NCI-H2227 (cell line): ENCODE results near the gene ZNF799.
"Not testable (repeated sequence)": the region's sequence is repeated elsewhere in the genome, so short reads cannot be mapped to it uniquely, and the experiment has no call there.

Source experiments
- DNase-seq: peaks from one replicate; lab custom pipeline; 2025; ENCODE audit not compliant: unreplicated experiment; lab: John Stamatoyannopoulos, UW

The ZNF799 gene

DNA sequence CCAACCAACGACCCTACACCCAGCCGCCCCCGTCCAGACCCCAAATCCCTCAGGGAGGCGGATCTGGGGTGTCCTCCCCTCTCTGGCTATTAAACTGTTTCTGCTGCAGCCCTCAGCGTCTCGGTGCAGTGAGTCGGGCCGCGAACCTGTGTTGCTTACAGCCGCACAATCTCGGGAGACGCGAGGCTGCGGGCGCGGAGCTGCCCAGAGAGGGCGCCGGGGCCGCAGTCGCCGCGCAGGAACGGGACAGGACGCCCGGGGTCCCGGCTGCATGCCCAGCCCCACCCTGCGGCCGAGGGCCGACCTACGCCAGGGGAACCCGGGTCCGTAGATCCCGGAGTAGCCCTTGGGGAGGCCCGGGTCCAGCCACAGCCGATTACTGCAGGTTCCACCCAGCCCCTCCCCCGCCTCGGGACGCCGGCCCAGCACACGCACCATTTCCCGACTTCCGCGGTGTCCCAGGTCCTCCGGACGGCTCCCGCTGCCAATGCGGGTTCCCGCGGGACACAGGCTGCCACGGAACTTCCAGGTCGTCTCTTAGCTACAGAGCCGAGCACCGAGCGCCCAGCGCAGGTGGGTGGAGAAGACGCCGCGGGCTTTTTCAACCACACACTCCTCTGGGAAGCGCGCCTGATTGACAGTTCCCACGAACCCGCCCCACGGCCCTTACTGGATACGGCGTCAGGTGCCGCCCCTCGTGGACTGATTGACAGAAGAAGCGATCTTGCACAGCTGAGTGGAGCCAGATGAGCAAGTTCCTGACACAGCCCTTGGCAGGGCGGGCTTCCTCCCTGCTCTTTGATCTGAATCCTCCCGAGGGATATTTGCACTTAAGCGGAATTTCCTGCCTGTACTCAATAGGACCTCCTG lies at the start of gene ZNF799:
ZNF799 (minus strand) TSS at position 639 of the 870 bp plus-strand sequence; CDS start at position 438, 201 bp downstream.
- peak; percentile 92 for DNase-seq

DNA sequence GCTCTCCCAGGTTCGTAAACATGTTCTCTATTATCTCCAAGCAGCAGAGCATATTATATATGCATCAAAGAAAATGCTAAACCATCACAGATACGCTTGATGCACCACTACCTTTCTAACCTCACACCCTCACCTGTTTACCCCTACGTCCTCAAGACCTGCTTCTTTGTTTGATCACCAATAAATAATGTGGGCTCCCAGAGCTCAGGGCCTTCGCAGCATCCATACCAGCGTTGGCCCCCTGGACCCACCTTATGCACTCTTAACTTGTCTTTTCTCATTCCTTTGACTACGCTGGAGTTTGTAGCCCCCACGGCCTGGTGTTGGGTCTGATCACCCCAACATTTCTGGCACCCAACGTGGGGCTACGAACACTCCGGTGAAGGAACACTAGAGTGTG lies 49.8 kb upstream of the ZNF799 start:
- DNase-seq, result no peak

DNA sequence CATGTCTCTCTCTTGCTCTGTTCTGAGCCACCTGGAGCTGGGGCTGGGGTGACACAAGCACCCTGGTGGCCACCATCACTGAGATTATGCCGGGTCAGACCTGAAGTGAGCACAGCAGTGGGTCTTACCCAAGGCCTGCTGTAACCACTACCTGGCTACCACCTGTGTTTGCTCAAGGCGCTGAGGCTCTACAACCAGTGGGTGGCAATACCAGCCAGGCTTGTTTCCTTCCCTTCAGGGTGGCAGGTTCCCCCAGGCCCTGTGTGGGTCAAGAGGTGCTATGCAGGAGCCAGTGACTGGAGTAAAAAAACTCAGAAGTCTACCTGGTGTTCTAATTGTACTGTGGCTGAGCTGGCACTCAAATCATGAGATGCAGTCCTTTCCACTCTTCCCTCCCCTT lies 47.7 kb upstream of the ZNF799 start:
- DNase-seq, result no peak

DNA sequence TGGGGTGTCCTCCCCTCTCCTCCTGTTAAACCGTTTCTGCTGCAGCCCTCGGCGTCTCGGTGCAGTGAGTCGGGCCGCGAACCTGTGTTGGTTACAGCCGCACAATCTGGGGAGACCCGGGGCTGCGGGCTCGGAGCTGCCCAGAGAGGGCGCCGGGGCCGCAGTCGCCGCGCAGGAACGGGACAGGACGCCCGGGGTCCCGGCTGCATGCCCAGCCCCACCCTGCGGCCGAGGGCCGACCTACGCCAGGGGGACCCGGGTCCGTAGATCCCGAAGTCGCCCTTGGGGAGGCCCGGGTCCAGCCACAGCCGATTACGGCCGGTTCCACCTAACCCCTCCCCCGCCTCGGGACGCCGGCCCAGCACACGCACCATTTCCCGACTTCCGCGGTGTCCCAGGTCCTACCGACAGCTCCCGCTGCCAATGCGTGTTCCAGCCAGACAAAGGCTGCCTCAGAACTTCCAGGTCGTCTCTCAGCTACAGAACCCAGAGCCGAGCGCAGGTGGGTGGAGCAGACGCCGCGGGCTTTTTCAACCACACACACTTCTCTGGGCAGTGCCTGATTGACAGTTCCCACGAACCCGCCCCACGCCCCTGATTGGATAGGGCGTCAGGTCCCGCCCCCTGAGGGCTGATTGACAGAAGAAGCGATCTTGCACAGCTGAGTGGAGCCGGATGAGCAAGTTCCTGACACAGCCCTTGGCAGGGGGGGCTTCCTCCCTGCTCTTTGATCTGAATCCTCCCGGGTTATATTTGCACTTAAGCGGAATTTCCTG lies 39.7 kb upstream of the ZNF799 start, which contains the start of gene ZNF443:
ZNF443 (minus strand) TSS at position 481 of the 776 bp plus-strand sequence; CDS start at position 374, 107 bp downstream.
- DNase-seq, result peak; percentile 96

DNA sequence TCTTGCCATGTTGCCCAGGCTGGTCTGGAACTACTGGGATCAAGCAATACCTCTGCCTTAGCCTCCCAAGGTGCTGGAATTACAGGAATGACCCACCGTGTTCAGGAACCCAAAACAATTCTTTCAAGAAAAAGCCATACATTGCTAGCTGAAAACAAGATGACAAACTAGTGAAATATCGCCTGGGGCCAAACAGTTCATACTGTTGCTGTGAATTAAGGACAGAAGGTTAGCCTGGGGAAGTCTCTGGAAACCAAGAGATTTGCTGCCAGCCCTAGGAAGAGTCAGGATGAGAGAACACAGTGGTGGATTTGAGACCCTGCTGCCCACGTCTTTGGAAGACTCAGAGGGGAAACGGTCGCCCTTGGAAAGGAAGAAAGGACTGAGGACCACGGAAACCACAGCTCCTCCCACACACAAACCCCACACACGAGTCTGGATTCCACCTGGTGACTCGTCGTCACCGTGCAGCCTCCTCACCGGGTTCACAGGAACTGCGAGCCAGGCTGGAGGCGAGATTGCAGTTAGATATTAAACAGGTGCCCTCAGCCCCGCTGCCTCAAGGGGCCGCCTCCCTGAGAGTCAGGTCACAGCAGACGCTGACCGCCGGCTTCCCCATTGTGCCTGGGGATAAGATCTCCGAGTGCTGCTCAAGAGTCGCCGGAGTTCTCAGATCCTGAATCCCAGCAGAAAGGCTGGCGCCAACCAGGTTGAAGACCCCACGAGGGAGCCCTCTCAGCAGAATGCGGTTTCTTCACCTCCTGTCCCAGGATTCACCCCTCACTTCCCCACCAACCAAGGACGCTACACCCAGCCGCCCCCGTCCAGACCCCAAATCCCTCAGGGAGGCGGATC lies 38.8 kb upstream of the ZNF799 start:
- DNase-seq, result peak; percentile 6

DNA sequence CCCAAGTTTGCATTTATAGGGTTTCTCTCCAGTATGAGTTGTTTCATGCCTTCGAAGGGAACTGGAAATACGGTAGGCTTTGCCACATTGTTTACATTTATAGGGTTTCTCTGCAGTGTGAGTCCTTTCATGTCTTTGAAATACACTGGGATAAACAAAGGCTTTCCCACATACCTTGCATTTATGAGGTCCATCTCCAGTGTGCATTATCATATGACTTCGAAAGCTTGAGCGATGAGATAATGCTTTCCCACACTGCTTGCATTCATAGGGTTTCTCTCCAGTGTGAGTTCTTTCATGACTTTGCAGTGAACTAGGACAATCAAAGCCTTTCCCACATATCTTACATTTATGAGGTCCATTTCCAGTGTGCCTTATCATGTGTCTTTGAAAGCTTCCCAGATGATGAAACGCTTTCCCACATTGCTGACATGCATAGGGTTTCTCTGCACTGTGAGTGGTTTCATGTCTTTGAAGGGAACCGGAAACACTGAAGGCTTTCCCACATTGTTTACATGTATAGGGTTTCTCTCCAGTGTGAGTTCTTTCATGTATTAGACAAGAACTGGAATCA lies 29.7 kb upstream of the ZNF799 start:
- DNase-seq, result not testable (repeated sequence)

DNA sequence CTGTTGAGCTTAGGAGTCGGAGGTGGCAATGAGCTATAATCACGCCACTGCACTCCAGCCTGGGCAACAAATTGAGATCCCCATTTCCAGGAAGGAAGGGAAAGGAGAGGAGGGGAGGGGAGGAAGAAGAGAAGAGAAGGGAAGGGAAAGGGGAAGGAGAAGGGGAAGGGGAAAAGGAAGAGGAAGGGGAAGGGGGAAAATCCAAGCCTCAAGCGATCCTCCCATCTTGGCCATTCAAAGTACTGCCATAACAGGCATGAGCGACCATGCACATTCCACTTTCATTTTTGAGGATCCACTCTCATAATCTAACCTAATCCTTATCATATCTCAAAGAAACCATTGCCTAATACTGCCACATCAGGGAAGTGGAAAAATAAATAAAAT lies 24.8 kb upstream of the ZNF799 start:
- DNase-seq, result no peak

DNA sequence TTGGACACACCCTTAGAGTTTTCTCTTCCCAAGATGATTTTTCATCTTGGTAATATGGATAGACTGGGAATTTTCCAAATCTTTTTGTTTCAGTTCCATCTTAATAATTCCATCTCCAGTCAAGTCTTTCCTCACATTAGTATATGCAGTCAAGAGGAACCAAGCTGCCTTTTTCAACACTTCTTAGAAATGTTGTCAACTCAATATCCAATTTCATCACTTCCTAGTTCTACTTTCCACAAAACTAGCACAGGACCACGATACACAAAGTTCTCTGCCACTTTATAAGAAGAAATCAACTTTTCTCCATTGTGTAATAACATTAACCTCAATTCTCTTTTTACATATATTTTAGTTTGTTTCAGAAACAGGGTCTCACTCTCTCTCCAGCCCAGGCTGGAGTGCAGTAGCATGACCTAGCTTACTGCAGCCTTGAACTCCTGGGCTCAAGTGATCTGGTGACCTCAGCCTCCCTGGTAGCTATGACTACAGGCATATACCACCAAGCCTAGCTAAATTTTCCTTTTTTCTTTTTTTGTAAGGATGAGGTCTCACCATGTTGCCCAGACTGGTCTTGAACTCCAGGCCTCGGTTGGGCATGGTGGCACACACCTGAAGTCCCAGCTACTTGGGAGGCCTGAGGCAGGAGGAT lies 24.3 kb upstream of the ZNF799 start:
- DNase-seq, result no peak

DNA sequence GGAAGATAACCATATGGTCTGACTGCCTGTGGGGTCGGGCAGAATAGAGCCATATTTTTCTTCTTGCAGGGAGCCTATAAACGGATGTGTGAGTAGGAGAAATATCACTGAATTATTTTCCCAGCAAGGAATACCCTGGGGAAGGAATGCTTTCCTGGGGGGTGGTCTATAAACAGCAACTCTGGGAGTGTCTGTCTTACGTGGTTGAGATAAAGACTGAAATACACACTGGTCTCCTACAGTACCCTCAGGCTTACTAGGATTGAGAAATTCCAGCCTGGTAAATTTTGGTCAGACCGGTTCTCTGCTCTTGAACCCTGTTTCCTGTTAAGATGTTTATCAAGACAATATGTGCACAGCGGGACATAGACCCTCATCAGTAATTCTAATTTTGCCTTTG lies 16.2 kb upstream of the ZNF799 start:
- DNase-seq, result not testable (repeated sequence)

DNA sequence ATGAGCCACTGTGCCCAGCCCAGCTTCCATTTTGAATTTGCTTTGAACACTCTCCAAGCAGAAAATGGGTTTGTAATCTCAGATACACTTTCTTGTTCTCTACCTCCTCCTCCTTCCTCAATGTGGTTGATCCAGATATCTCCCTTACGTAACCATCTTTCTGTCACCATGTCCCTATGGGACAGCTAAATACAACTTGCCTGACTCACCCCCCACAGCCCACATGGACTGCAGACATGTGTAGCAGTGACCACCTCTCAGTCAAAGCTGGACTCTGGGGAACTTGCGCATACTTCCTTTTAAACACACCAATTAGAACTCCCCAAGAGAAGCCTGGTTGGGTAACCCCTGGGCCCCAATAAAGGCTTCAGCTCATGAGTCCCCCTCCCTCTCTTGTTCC lies 10.8 kb upstream of the ZNF799 start:
- DNase-seq, result no peak

DNA sequence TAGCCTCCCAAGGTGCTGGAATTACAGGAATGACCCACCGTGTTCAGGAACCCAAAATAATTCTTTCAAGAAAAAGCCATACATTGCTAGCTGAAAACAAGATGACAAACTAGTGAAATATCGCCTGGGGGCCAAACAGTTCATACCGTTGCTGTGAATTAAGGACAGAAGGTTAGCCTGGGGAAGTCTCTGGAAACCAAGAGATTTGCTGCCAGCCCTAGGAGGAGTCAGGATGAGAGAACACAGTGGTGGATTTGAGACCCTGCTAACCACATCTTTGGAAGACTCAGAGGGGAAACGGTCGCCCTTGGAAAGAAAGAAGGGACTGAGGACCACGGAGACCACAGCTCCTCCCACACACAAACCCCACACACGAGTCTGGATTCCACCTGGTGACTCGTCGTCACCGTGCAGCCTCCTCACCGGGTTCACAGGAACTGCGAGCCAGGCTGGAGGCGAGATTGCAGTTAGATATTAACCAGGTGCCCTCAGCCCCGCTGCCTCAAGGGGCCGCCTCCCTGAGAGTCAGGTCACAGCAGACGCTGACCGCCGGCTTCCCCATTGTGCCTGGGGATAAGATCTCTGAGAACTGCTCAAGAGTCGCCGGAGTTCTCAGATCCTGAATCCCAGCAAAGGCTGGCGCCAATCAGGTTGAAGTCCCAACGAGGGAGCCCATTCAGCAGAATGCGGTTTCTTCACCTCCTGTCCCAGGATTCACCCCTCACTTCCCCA lies 1.0 kb downstream of the ZNF799 start:
- not testable (repeated sequence) for DNase-seq

DNA sequence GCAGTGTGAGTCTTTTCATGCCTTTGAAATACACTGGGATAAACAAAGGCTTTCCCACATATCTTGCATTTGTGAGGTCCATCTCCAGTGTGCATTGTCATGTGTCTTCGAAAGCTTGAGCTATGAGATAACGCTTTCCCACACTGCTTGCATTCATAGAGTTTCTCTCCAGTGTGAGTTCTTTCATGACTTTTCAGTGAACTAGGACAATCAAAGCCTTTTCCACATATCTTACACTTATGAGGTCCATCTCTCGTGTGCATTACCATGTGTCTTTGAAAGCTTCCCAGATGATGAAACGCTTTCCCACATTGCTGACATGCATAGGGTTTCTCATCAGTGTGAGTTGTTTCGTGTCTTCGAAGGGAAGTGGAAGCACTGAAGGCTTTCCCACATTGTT lies 9.9 kb downstream of the ZNF799 start:
- DNase-seq, result not testable (repeated sequence)

DNA sequence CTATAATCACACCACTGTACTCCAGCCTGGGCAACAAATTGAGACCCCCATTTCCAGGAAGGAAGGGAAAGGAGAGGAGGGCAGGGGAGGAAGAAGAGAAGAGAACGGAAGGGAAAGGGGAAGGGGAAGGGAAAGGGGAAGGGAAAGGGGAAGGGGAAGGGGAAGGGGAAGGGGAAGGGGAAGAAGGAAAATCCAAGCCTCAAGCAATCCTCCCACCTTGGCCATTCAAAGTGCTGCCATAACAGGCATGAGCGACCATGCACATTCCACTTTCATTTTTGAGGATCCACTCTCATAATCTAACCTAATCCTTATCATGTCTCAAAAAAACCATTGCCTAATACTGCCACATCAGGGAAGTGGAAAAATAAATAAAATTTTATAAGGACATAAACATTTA lies 14.7 kb downstream of the ZNF799 start:
- not testable (repeated sequence) for DNase-seq

DNA sequence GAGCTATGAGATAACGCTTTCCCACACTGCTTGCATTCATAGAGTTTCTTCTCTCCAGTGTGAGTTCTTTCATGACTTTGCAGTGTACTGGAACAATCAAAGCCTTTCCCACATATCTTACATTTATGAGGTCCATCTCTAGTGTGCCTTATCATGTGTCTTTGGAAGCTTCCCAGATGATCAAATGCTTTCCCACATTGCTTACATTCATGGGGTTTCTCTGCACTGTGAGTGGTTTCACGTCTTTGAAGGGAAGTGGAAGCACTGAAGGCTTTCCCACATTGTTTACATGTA lies 20.7 kb downstream of the ZNF799 start:
- no peak for DNase-seq

DNA sequence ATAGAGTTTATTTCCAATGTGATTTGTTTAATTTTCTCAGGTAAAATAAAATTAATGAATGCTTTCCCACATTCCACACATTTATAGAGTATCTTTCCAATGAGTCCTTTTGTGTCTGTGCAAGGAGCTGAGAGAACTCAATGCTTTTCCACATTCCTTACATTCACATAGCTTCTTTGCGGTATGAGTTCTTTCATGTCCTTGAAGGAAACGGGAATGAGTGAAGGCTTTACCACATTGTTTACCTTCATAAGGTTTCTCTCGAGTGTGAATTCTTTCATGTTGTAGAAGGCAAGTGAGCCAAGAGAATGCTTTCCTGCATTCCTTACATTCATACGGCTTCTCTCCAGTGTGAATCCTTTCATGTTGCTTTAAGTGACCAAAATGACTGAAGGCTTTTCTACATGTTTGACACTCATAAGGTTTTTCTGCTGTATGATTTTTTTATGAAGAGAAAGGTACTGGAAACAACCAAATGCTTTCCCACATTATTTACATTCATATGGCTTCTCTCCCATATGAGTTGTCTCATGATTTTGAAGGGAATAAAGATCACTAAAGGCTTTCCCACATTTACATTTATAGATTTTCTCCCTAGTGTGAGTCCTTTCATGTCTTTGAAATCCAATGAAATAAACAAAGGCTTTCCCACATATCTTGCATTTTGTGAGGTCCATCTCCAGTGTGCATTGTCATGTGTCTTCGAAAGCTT lies 21.2 kb downstream of the ZNF799 start:
- no peak for DNase-seq

DNA sequence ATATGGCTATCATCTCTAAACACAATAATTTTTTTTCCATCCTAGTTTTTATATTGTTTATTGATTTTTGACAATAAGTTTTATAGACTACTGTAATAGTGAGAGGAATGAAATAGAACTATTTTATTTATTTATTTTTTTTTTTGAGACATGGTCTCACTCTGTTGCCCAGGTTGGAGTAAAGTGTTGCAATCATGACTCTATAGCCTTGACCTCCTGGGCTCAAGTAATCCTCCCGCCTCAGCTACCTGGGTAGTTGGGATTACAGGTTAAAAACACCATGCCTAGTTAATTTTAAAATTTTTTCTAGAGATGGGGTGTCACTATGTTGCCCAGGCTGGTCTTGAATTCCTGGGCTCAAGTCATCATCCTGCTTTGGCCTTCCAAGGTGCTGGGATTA lies 27.0 kb downstream of the ZNF799 start:
- no peak for DNase-seq

DNA sequence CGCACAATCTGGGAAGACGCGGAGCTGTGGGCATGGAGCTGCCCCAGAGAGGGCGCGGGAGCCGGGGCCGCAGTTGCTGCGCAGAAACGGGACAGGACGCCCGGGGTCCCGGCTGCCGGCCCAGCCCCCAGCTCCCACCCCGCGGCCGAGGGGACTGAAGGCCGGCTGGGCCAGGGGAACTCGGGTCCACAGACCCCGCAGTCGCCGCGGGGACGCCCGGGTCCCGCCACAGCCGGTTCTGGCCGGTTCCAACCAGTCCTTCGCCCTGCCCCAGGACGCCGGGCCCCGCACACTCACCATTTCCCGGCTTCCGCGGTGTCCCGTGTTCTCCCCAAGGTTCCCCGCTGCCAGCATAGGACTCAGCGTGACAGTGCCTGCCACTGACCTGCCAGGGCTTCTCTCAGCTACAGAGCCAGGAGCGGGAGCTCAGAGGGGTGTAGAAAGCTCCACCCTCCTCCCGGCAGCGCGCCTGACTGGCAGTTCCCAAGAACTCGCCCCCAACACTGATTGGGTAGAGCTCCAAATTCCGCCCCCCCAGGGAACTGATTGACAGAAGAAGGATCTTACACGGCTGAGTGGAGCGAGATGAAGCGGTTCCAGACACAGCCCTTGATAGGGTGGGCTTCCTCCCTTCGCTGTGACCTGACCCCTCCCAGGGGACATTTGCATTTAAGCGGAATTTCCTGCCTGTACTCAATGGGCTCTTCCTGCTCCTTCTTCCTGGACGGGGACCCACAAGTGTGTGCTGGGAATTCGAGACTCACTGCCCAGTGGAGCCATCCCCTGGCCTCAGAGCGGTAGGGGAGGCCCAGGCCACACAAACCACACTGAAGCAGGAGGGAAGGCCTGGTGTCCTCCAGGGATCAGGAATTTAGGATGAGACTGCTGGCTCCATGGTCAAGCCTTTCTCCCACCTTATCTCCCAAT lies 35.6 kb downstream of the ZNF799 start, which contains the start of gene ZNF442:
ZNF442 (minus strand) TSS at position 448 of the 927 bp plus-strand sequence. CDS start 2,052 bp downstream, outside the sequence.
- DNase-seq, result peak; percentile 92
